HL-60 (cell line): ENCODE results near the gene LAMTOR3.

ENCODE experiments used
- CTCF ChIP-seq: IDR thresholded peaks from one replicate; pipeline ENCODE4 v1.5.1; 2011; ENCODE audit warnings: low read length, control low read depth, inconsistent platforms; ENCODE audit not compliant: insufficient read depth
- GABPA ChIP-seq: IDR thresholded peaks from 2 replicates; pipeline ENCODE4 v1.6.1; 2012; ENCODE audit warnings: low read depth
- POLR2AphosphoS5 ChIP-seq: IDR thresholded peaks from 2 replicates; pipeline ENCODE4 v1.6.1; 2012; ENCODE audit warnings: low read depth
- REST ChIP-seq: IDR thresholded peaks from 2 replicates; pipeline ENCODE4 v1.6.1; 2012; ENCODE audit warnings: low read depth; ENCODE audit not compliant: insufficient replicate concordance
- SPI1 ChIP-seq: IDR thresholded peaks from 2 replicates; pipeline ENCODE4 v1.6.1; 2012; ENCODE audit warnings: low read depth, mild to moderate bottlenecking, borderline replicate concordance

- TF ChIP-seq REST (no peak), CTCF (no peak), GABPA (no peak), POLR2AphosphoS5 (no peak), SPI1 (no peak)
These were observed 8.1 kb downstream of the LAMTOR3 start for GRCh38 chr4:99886146-99886545.
